Uterus (tissue), 2 donors: Measurements from ENCODE around the gene POU3F2.

Experiments used
- POLR2A ChIP-seq, 2 donors: fragments of 450-650 bp; IDR thresholded peaks; one replicate each; pipeline ENCODE4 v1.6.1; 2016; ENCODE audit warnings: antibody characterized with exemption in 2 of 2, mild to moderate bottlenecking in 1 of 2, moderate library complexity in 1 of 2
- TF ChIP-seq, protein P1 (sequence below), 4 experiments: fragments of 200-600 bp in 2 of 4; fragments of 450-650 bp in 2 of 4; sonication (generic) in 2 of 4; IDR thresholded peaks; one replicate each; pipeline ENCODE4 v1.5.1; 2016 to 2019; ENCODE audit warnings: antibody characterized with exemption in 4 of 4, mild to moderate bottlenecking in 2 of 4, moderate library complexity in 1 of 4

- TF ChIP-seq, protein P1, sequence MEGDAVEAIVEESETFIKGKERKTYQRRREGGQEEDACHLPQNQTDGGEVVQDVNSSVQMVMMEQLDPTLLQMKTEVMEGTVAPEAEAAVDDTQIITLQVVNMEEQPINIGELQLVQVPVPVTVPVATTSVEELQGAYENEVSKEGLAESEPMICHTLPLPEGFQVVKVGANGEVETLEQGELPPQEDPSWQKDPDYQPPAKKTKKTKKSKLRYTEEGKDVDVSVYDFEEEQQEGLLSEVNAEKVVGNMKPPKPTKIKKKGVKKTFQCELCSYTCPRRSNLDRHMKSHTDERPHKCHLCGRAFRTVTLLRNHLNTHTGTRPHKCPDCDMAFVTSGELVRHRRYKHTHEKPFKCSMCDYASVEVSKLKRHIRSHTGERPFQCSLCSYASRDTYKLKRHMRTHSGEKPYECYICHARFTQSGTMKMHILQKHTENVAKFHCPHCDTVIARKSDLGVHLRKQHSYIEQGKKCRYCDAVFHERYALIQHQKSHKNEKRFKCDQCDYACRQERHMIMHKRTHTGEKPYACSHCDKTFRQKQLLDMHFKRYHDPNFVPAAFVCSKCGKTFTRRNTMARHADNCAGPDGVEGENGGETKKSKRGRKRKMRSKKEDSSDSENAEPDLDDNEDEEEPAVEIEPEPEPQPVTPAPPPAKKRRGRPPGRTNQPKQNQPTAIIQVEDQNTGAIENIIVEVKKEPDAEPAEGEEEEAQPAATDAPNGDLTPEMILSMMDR (IDR thresholded peaks at IDR 0.05), result no peak
- no peak for TF ChIP-seq POLR2A (IDR thresholded peaks at IDR 0.05)
Observed at GRCh38 chr6:98823428-98824161, 10.8 kb upstream of the POU3F2 start.
